HepG2 (cell line): Measurements from ENCODE around the gene AP2S1. TPM values are rescaled to one million over a fixed set of nuclear protein-coding genes. Genes with fewer than 3 reads are reported as not detected.

Experiments
- HOXA5 ChIP-seq: sonication (generic); formaldehyde crosslinking; IDR thresholded peaks from 2 replicates; pipeline ENCODE4 v1.4.0; 2020; ENCODE audit warnings: missing genetic modification reagents
- KDM1A ChIP-seq: IDR thresholded peaks from 2 replicates; pipeline ENCODE4 v1.6.1; 2016; ENCODE audit warnings: missing compliant biosample characterization
- SMAD3 ChIP-seq: sonication (generic); formaldehyde crosslinking; IDR thresholded peaks from 2 replicates; pipeline ENCODE4 v1.4.0; 2020; ENCODE audit warnings: missing genetic modification reagents
- ZIK1 ChIP-seq: sonication (generic); formaldehyde crosslinking; IDR thresholded peaks from 2 replicates; pipeline ENCODE4 v1.5.0; 2020; ENCODE audit warnings: mild to moderate bottlenecking, low read depth, missing genetic modification reagents, borderline replicate concordance
- polyA plus RNA-seq, 8 experiments: library from polyadenylated mRNA; depleted of rRNA in 3 of 8; stranded (reverse) in 7 of 8; unstranded in 1 of 8; fragments of >200 nt; fragmentation: Illumina TruSeq in 4 of 8; extraction: Trizol in 4 of 8; gene quantifications; 2 replicates each; pipeline versions ENCODE4 v1.2.1 to v1.2.3, GENCODE V29; 2011 to 2016; ENCODE audit warnings: low read depth in 4 of 8, missing spikeins in 1 of 8, mixed read lengths in 1 of 8; ENCODE audit not compliant: insufficient read depth in 1 of 8
- total RNA-seq, 5 experiments: library from RNA; depleted of rRNA; stranded (reverse); fragments of >200 nt; fragmentation: Illumina TruSeq; extraction: Trizol; gene quantifications; 2 replicates each; pipeline ENCODE4 v1.2.3, GENCODE V29; 2016; ENCODE audit warnings: low read depth in 1 of 5
- TF ChIP-seq, protein P1 (sequence below): sonication (generic); formaldehyde crosslinking; IDR thresholded peaks from 2 replicates; pipeline ENCODE4 v1.4.0; 2020; ENCODE audit warnings: missing genetic modification reagents, borderline replicate concordance
- TF ChIP-seq, protein P2 (sequence below): fragments of 450-650 bp; IDR thresholded peaks from 2 replicates; pipeline ENCODE4 v1.6.1; 2017; ENCODE audit warnings: mild to moderate bottlenecking
- TF ChIP-seq, protein P3 (sequence below): sonication (generic); formaldehyde crosslinking; IDR thresholded peaks from 2 replicates; pipeline ENCODE4 v1.4.0; 2020; ENCODE audit warnings: low read depth, mild to moderate bottlenecking, missing genetic modification reagents
- TF ChIP-seq, protein P4 (sequence below), 2 experiments: fragments of 450-650 bp in 1 of 2; sonication (generic) in 1 of 2; formaldehyde crosslinking; IDR thresholded peaks; 2 replicates each; pipeline versions ENCODE4 v1.5.0 to v1.8.0; 2020 to 2022; ENCODE audit warnings: mild to moderate bottlenecking in 1 of 2, missing genetic modification reagents in 1 of 2
- TF ChIP-seq, protein P5 (sequence below): sonication (generic); formaldehyde crosslinking; IDR thresholded peaks from 2 replicates; pipeline ENCODE4 v1.4.0; 2020; ENCODE audit warnings: missing genetic modification reagents, borderline replicate concordance
- TF ChIP-seq, protein P6 (sequence below): sonication (generic); formaldehyde crosslinking; conservative IDR thresholded peaks from 2 replicates; pipeline ENCODE4 v1.8.1; 2023; ENCODE audit warnings: missing genetic modification reagents
- TF ChIP-seq, protein P7 (sequence below): IDR thresholded peaks from 2 replicates; pipeline ENCODE4 v1.6.1; 2018; ENCODE audit warnings: missing genetic modification reagents

Gene AP2S1
- total and polyA plus RNA-seq, 2 of the 13 experiments (the other 11 are each of a cell fraction or from before 2014, with no cell fraction given) = 45.2 to 86.1 TPM

DNA sequence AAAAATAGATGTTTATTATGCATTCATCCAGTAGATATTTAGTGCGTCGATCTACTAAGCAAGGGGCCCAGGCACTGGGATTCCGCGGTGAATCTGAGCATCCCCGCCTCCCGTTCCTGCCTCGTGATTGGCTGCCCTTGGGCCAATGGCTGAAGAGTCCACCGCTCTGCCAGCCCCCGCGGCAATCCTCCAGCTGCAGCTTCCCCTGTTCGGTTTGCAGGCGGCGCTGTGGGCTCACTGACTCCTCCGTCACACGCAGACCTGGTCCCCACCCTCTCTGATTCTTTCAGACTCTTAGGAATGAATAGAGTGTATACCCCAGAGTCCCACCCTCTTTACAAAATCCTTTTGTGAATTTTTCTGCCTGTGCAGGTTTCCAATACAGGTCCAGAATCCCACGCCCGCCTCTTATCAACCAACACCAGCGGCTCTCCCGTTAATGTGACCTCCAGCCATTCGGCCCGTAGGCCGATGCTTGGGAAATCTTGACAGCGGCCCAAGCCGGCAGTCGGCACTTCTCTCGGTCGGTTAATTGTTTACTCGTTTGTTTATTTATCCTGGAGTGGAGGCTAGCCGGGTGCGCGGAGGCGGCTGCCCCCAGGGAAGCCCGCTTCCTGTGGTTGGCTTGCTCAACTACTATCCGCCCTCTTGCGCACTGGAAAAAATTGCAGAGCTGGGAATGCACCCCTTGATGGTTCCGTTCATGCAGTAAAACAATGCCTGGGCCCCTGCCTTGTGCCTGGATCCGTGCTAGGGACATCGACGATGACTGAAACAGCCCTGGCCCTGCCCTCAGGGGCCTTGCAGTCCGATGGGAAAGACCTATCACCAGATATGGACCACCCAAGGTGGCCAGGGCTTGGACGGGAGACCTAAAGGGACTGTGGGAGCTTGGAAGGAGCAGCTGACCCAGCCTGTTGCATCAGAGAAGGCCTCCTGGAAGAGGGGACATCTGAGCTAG is 5.7 kb upstream of the AP2S1 start (continued):
- TF ChIP-seq, protein P1, sequence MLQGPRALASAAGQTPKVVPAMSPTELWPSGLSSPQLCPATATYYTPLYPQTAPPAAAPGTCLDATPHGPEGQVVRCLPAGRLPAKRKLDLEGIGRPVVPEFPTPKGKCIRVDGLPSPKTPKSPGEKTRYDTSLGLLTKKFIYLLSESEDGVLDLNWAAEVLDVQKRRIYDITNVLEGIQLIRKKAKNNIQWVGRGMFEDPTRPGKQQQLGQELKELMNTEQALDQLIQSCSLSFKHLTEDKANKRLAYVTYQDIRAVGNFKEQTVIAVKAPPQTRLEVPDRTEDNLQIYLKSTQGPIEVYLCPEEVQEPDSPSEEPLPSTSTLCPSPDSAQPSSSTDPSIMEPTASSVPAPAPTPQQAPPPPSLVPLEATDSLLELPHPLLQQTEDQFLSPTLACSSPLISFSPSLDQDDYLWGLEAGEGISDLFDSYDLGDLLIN = no peak; the same call in 1 of the 2 replicates
- TF ChIP-seq, protein P2, sequence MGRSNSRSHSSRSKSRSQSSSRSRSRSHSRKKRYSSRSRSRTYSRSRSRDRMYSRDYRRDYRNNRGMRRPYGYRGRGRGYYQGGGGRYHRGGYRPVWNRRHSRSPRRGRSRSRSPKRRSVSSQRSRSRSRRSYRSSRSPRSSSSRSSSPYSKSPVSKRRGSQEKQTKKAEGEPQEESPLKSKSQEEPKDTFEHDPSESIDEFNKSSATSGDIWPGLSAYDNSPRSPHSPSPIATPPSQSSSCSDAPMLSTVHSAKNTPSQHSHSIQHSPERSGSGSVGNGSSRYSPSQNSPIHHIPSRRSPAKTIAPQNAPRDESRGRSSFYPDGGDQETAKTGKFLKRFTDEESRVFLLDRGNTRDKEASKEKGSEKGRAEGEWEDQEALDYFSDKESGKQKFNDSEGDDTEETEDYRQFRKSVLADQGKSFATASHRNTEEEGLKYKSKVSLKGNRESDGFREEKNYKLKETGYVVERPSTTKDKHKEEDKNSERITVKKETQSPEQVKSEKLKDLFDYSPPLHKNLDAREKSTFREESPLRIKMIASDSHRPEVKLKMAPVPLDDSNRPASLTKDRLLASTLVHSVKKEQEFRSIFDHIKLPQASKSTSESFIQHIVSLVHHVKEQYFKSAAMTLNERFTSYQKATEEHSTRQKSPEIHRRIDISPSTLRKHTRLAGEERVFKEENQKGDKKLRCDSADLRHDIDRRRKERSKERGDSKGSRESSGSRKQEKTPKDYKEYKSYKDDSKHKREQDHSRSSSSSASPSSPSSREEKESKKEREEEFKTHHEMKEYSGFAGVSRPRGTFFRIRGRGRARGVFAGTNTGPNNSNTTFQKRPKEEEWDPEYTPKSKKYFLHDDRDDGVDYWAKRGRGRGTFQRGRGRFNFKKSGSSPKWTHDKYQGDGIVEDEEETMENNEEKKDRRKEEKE = no peak
- TF ChIP-seq KDM1A (CRISPR knock-in tag) = peak; percentile 82
- TF ChIP-seq, protein P3, sequence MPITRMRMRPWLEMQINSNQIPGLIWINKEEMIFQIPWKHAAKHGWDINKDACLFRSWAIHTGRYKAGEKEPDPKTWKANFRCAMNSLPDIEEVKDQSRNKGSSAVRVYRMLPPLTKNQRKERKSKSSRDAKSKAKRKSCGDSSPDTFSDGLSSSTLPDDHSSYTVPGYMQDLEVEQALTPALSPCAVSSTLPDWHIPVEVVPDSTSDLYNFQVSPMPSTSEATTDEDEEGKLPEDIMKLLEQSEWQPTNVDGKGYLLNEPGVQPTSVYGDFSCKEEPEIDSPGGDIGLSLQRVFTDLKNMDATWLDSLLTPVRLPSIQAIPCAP (CRISPR knock-in tag) = no peak
- TF ChIP-seq, protein P4, sequence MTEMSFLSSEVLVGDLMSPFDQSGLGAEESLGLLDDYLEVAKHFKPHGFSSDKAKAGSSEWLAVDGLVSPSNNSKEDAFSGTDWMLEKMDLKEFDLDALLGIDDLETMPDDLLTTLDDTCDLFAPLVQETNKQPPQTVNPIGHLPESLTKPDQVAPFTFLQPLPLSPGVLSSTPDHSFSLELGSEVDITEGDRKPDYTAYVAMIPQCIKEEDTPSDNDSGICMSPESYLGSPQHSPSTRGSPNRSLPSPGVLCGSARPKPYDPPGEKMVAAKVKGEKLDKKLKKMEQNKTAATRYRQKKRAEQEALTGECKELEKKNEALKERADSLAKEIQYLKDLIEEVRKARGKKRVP (CRISPR knock-in tag; IDR thresholded peaks at IDR 0.05) = peak in 1 of 2 experiments; percentile 83; a peak in 1 of 4 replicates
- peak; percentile 29; the same call in 1 of the 2 replicates for TF ChIP-seq HOXA5
- no peak for TF ChIP-seq ZIK1 (CRISPR knock-in tag)
- TF ChIP-seq, protein P5, sequence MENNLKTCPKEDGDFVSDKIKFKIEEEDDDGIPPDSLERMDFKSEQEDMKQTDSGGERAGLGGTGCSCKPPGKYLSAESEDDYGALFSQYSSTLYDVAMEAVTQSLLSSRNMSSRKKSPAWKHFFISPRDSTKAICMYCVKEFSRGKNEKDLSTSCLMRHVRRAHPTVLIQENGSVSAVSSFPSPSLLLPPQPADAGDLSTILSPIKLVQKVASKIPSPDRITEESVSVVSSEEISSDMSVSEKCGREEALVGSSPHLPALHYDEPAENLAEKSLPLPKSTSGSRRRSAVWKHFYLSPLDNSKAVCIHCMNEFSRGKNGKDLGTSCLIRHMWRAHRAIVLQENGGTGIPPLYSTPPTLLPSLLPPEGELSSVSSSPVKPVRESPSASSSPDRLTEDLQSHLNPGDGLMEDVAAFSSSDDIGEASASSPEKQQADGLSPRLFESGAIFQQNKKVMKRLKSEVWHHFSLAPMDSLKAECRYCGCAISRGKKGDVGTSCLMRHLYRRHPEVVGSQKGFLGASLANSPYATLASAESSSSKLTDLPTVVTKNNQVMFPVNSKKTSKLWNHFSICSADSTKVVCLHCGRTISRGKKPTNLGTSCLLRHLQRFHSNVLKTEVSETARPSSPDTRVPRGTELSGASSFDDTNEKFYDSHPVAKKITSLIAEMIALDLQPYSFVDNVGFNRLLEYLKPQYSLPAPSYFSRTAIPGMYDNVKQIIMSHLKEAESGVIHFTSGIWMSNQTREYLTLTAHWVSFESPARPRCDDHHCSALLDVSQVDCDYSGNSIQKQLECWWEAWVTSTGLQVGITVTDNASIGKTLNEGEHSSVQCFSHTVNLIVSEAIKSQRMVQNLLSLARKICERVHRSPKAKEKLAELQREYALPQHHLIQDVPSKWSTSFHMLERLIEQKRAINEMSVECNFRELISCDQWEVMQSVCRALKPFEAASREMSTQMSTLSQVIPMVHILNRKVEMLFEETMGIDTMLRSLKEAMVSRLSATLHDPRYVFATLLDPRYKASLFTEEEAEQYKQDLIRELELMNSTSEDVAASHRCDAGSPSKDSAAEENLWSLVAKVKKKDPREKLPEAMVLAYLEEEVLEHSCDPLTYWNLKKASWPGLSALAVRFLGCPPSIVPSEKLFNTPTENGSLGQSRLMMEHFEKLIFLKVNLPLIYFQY (CRISPR knock-in tag) = no peak; the same call in 1 of the 2 replicates
- TF ChIP-seq, protein P6, sequence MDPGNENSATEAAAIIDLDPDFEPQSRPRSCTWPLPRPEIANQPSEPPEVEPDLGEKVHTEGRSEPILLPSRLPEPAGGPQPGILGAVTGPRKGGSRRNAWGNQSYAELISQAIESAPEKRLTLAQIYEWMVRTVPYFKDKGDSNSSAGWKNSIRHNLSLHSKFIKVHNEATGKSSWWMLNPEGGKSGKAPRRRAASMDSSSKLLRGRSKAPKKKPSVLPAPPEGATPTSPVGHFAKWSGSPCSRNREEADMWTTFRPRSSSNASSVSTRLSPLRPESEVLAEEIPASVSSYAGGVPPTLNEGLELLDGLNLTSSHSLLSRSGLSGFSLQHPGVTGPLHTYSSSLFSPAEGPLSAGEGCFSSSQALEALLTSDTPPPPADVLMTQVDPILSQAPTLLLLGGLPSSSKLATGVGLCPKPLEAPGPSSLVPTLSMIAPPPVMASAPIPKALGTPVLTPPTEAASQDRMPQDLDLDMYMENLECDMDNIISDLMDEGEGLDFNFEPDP (CRISPR knock-in tag) = no peak
- peak; percentile 16; the same call in 1 of the 2 replicates for TF ChIP-seq SMAD3 (CRISPR knock-in tag)
- TF ChIP-seq, protein P7, sequence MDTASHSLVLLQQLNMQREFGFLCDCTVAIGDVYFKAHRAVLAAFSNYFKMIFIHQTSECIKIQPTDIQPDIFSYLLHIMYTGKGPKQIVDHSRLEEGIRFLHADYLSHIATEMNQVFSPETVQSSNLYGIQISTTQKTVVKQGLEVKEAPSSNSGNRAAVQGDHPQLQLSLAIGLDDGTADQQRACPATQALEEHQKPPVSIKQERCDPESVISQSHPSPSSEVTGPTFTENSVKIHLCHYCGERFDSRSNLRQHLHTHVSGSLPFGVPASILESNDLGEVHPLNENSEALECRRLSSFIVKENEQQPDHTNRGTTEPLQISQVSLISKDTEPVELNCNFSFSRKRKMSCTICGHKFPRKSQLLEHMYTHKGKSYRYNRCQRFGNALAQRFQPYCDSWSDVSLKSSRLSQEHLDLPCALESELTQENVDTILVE (CRISPR knock-in tag) = no peak
